Measurements from ENCODE around the gene SAMD11. TPM values are rescaled to one million over a fixed set of nuclear protein-coding genes. Genes with fewer than 3 reads are reported as not detected.

The SAMD11 gene
- total and polyA plus RNA-seq, 2 of the 8 experiments (the other 6 are each of a cell fraction or from before 2014, with no cell fraction given): 0.18 to 0.30 TPM

- Histone ChIP-seq H2BK15ac (ENCODE audit: low read length) (no peak overlapping the region), H2AK5ac (ENCODE audit: low read depth, low read length) (no peak overlapping the region), H3K4me1 (replicated peaks in 1 of 4; ENCODE audit: control insufficient read depth in 3 of 4, insufficient read depth in 4 of 4, low read length in 3 of 4) (peaks cover 2 to 10% (median 8%) of the 10 kb centered on the region in 4 experiments), H3K79me1 (ENCODE audit: low read depth, low read length) (no peaks in the 10 kb centered on the region), H3K4ac (replicated peaks; ENCODE audit: insufficient read length, low read depth, low read length) (no peak overlapping the region), H3K23me2 (ENCODE audit: low read depth, low read length) (no peaks in the 10 kb centered on the region), H2BK20ac (ENCODE audit: low read length) (no peak overlapping the region), H2BK12ac (ENCODE audit: low read depth, low read length) (no peak overlapping the region), H3K4me3 (ENCODE audit: extremely low read depth in 1 of 4, insufficient read depth in 2 of 4, low read depth in 3 of 4, low read length in 4 of 4) (no peak overlapping the region), H2AFZ (ENCODE audit: low read length) (no peak overlapping the region), H3K27ac (ENCODE audit: low read depth, low read length) (no peak overlapping the region), H3K4me2 (ENCODE audit: insufficient read depth in 1 of 2, low read depth in 2 of 2, low read length in 2 of 2) (no peak overlapping the region), H2BK5ac (ENCODE audit: low read depth, low read length) (no peak overlapping the region), H2BK120ac (replicated peaks; ENCODE audit: low read depth, low read length) (no peak overlapping the region), H3K79me2 (ENCODE audit: control insufficient read depth in 1 of 2, insufficient read depth in 2 of 2, low read length in 2 of 2) (no peaks in the 10 kb centered on the region), H4K91ac (replicated peaks; ENCODE audit: insufficient read length, low read length) (no peak overlapping the region), H4K20me1 (replicated peaks in 1 of 2; ENCODE audit: control insufficient read depth in 1 of 2, insufficient read depth in 2 of 2, low read length in 2 of 2) (peaks cover 17 to 18% of the 10 kb centered on the region in 2 experiments), H3K27me3 (replicated peaks in 1 of 4; ENCODE audit: control insufficient read depth in 3 of 4, extremely low read depth in 1 of 4, insufficient read depth in 3 of 4, low read length in 3 of 4) (peaks cover 63 to 90% (median 87%) of the 10 kb centered on the region in 4 experiments), H4K8ac (ENCODE audit: extremely low read depth, insufficient read depth, low read length) (no peak overlapping the region; the same call in 1 of the 2 replicates), H3K36me3 (ENCODE audit: control insufficient read depth in 2 of 4, insufficient read depth in 4 of 4, low read length in 3 of 4) (no peaks in the 10 kb centered on the region), H3K9me3 (ENCODE audit: insufficient read depth in 2 of 2, low read depth in 1 of 2, low read length in 1 of 2) (no peaks in the 10 kb centered on the region), H3K18ac (ENCODE audit: extremely low read depth, low read length) (no peak overlapping the region), H3K14ac (ENCODE audit: insufficient read length) (no peak overlapping the region), H3K23ac (ENCODE audit: insufficient read length) (no peak overlapping the region), H3K9ac (replicated peaks in 1 of 4; ENCODE audit: extremely low read depth in 1 of 4, low read depth in 3 of 4, low read length in 3 of 4) (no peak overlapping the region), H4K5ac (ENCODE audit: insufficient read length, low read depth, low read length) (no peak overlapping the region), H3K56ac (replicated peaks; ENCODE audit: insufficient read length, low read depth, low read length) (no peak overlapping the region)
- WGBS, 2 experiments (ENCODE audit: extremely low coverage in 1 of 2, insufficient coverage in 1 of 2, insufficient read length in 1 of 2, insufficient replicate concordance in 2 of 2, low coverage in 1 of 2, low lambda C conversion rate in 2 of 2, missing lambda C conversion rate in 1 of 2): 80% methylated on average over 15 of the region's 15 CpGs; no CpG with 5 or more reads in 1 of the 2 experiments
- no peak for FAIRE-seq
- POLR2A ChIA-PET (ENCODE audit: partially characterized antibody): interaction anchor here (0.6 to 4.0 kb wide), 3 partner anchors 9 to 105 kb away, joined by 3 to 28 read pairs (median 6); no protein-coding TSS in a partner anchor
- no peak for DNase-seq (ENCODE audit: low read depth in 1 of 2, low spot score in 2 of 2)
- CTCF ChIA-PET (ENCODE audit: partially characterized antibody): interaction anchor here (0.7 to 4.6 kb wide), 5 partner anchors 9 to 32 kb away, joined by 3 to 45 read pairs (median 3); partner anchors contain the start of gene NOC2L
- TF ChIP-seq POLR2AphosphoS5 (IDR thresholded peaks at IDR 0.05; ENCODE audit: low read depth, low read length): no peak
- no peak for TF ChIP-seq CTCF (IDR thresholded peaks at IDR 0.05; ENCODE audit: control extremely low read depth in 1 of 3, insufficient read depth in 1 of 3, low read depth in 1 of 3, low read length in 3 of 3)
- TF ChIP-seq E2F6 (IDR thresholded peaks at IDR 0.05): no peak
- TF ChIP-seq JUN (IDR thresholded peaks at IDR 0.05; ENCODE audit: low read depth, low read length): no peak
- no peak for TF ChIP-seq TAF7 (optimal IDR thresholded peaks at IDR 0.05; ENCODE audit: borderline replicate concordance, low read depth, low read length)
- no peak for TF ChIP-seq CREB1 (IDR thresholded peaks at IDR 0.05)
Measured at GRCh38 chr1:931380-932172, 7.9 kb downstream of the SAMD11 start.
